GM21619 (cell line): ENCODE results near the gene CXCR3.
"Not testable (repeated sequence)": the region's sequence is repeated elsewhere in the genome, so short reads cannot be mapped to it uniquely, and the experiment has no call there.

Experiments
- ATAC-seq: cut with Tn5 transposase; IDR thresholded peaks from one replicate; pipeline ENCODE4 v1.9.1; 2021; ENCODE audit not compliant: unreplicated experiment

The CXCR3 gene

GRCh38 chrX:71611736-71612135 is 6.6 kb downstream of the CXCR3 start:
- not testable (repeated sequence) for ATAC-seq

- ATAC-seq = no peak
Observed at GRCh38 chrX:71609095-71609750, 9.1 kb downstream of the CXCR3 start.

GRCh38 chrX:71607488-71607887 is 10.8 kb downstream of the CXCR3 start:
- no peak for ATAC-seq

- ATAC-seq = no peak
Observed at GRCh38 chrX:71606536-71607216, 11.6 kb downstream of the CXCR3 start.

- no peak for ATAC-seq
Observed at GRCh38 chrX:71604796-71605568, 13.3 kb downstream of the CXCR3 start.

GRCh38 chrX:71604141-71604540 is 14.2 kb downstream of the CXCR3 start:
- ATAC-seq = no peak

GRCh38 chrX:71603618-71604017 is 14.7 kb downstream of the CXCR3 start:
- no peak for ATAC-seq

GRCh38 chrX:71599965-71600364 is 18.3 kb downstream of the CXCR3 start:
- ATAC-seq = no peak

GRCh38 chrX:71593210-71593609 is 25.1 kb downstream of the CXCR3 start:
- ATAC-seq = not testable (repeated sequence)

GRCh38 chrX:71586929-71587328 is 31.4 kb downstream of the CXCR3 start:
- no peak for ATAC-seq

GRCh38 chrX:71581210-71581609 is 37.1 kb downstream of the CXCR3 start:
- ATAC-seq = no peak

GRCh38 chrX:71579990-71580380 is 38.3 kb downstream of the CXCR3 start:
- ATAC-seq = no peak

- ATAC-seq = no peak
Observed at GRCh38 chrX:71579136-71579989, 38.9 kb downstream of the CXCR3 start.

- ATAC-seq = no peak
Observed at GRCh38 chrX:71578253-71579135, 39.8 kb downstream of the CXCR3 start, which contains the start of gene GCNA. TSS of gene GCNA (plus strand) at chrX:71578437. CDS start at chrX:71580822, 2,385 bp downstream.

GRCh38 chrX:71577682-71578081 is 40.6 kb downstream of the CXCR3 start:
- no peak for ATAC-seq

- no peak for ATAC-seq
Observed at GRCh38 chrX:71573590-71573989, 44.7 kb downstream of the CXCR3 start.

GRCh38 chrX:71571390-71571789 is 46.9 kb downstream of the CXCR3 start:
- ATAC-seq = not testable (repeated sequence)
